ENCODE measurements around the gene TAF4B.
"Not testable (repeated sequence)": the region's sequence is repeated elsewhere in the genome, so short reads cannot be mapped to it uniquely, and the experiment has no call there.

DNA sequence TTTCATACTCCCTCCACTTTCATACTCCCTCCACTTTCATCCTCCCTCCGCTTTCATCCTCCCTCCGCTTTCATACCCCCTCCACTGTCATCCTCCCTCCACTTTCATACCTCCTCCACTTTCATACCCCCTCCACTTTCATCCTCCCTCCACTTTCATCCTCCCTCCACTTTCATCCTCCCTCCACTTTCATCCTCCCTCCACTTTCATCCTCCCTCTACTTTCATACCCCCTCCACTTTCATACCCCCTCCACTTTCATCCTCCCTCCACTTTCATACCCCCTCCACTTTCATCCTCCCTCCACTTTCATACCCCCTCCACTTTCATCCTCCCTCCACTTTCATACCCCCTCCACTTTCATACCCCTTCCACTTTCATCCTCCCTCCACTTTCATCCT, 77.0 kb downstream of the TAF4B start:
- TF ChIP-seq, protein P1, sequence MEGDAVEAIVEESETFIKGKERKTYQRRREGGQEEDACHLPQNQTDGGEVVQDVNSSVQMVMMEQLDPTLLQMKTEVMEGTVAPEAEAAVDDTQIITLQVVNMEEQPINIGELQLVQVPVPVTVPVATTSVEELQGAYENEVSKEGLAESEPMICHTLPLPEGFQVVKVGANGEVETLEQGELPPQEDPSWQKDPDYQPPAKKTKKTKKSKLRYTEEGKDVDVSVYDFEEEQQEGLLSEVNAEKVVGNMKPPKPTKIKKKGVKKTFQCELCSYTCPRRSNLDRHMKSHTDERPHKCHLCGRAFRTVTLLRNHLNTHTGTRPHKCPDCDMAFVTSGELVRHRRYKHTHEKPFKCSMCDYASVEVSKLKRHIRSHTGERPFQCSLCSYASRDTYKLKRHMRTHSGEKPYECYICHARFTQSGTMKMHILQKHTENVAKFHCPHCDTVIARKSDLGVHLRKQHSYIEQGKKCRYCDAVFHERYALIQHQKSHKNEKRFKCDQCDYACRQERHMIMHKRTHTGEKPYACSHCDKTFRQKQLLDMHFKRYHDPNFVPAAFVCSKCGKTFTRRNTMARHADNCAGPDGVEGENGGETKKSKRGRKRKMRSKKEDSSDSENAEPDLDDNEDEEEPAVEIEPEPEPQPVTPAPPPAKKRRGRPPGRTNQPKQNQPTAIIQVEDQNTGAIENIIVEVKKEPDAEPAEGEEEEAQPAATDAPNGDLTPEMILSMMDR (conservative IDR thresholded peaks at IDR 0.05; ENCODE audit: low read depth, low read length) = not testable (repeated sequence)
- TF ChIP-seq EZH2 (IDR thresholded peaks at IDR 0.05; ENCODE audit: borderline replicate concordance, low read depth, low read length, poor library complexity, severe bottlenecking) = not testable (repeated sequence)

Measured in A673 (cell line).